ENCODE measurements around the gene GPBP1. TPM values are rescaled to one million over a fixed set of nuclear protein-coding genes. Genes with fewer than 3 reads are reported as not detected.
"Not testable (repeated sequence)": the region's sequence is repeated elsewhere in the genome, so short reads cannot be mapped to it uniquely, and the experiment has no call there.

The GPBP1 gene
- total RNA-seq, 2 donors from 2014 or later: 41.9 to 48.1 TPM

GRCh38 chr5:57166276-57166675 is 7.6 kb upstream of the GPBP1 start:
- H3K9me3 ChIP-seq: no peaks in the 10 kb centered on the region

GRCh38 chr5:57167201-57167600 is 6.7 kb upstream of the GPBP1 start:
- DNase-seq (ENCODE audit: low spot score): no peak
- Histone ChIP-seq H3K36me3 (no peaks in the 10 kb centered on the region), H3K27me3 (no peaks in the 10 kb centered on the region), H3K4me1 (peaks cover 0 to 5% of the 10 kb centered on the region in 2 donors), H3K27ac (no peak overlapping the region), H3K9me3 (no peaks in the 10 kb centered on the region), H3K4me3 (no peak overlapping the region)
- TF ChIP-seq CTCF (IDR thresholded peaks at IDR 0.05): no peak

More at GRCh38 chr5:57166276-57166675, 7.6 kb upstream of the GPBP1 start:
- no peak for TF ChIP-seq CTCF (IDR thresholded peaks at IDR 0.05)
- no peak for DNase-seq (ENCODE audit: low spot score)
- no peaks in the 10 kb centered on the region for H3K4me1 ChIP-seq
- no peaks in the 10 kb centered on the region for H3K36me3 ChIP-seq
- H3K27ac ChIP-seq: no peak overlapping the region
- H3K4me3 ChIP-seq: no peak overlapping the region
- H3K27me3 ChIP-seq: no peaks in the 10 kb centered on the region

- peaks cover 0 to 15% of the 10 kb centered on the region in 2 donors for H3K4me1 ChIP-seq
- not testable (repeated sequence) for H3K27ac ChIP-seq; H3K4me3 ChIP-seq; H3K36me3 ChIP-seq; DNase-seq (ENCODE audit: low spot score); H3K9me3 ChIP-seq; H3K27me3 ChIP-seq
These were observed 3.7 kb upstream of the GPBP1 start for GRCh38 chr5:57170116-57170515.

- Histone ChIP-seq H3K27ac (peak overlapping the region; percentile 100), H3K27me3 (no peaks in the 10 kb centered on the region), H3K4me3 (peak overlapping the region; percentile 81 to 98), H3K9me3 (no peaks in the 10 kb centered on the region), H3K4me1 (peaks cover 0 to 30% of the 10 kb centered on the region in 2 donors), H3K36me3 (no peaks in the 10 kb centered on the region)
- DNase-seq (ENCODE audit: low spot score): no peak
- TF ChIP-seq CTCF (IDR thresholded peaks at IDR 0.05): no peak
These were observed 1.9 kb upstream of the GPBP1 start for GRCh38 chr5:57171816-57172465.

- TF ChIP-seq CTCF (IDR thresholded peaks at IDR 0.05): no peak
- DNase-seq (ENCODE audit: low spot score): no peak
- H3K27ac ChIP-seq: peak overlapping the region; percentile 100
These were observed 1.2 kb upstream of the GPBP1 start for GRCh38 chr5:57172466-57173318.

GRCh38 chr5:57174128-57174889 is 450 bp downstream of the GPBP1 start:
- Histone ChIP-seq H3K36me3 (no peaks in the 10 kb centered on the region), H3K9me3 (no peaks in the 10 kb centered on the region), H3K4me3 (peak overlapping the region; percentile 81 to 98), H3K4me1 (peaks cover 0 to 54% of the 10 kb centered on the region in 2 donors), H3K27ac (peak overlapping the region; percentile 100), H3K27me3 (no peaks in the 10 kb centered on the region)
- DNase-seq (ENCODE audit: low spot score): no peak
- TF ChIP-seq CTCF (IDR thresholded peaks at IDR 0.05): no peak

More at GRCh38 chr5:57172466-57173318, 1.2 kb upstream of the GPBP1 start:
- H3K36me3 ChIP-seq: no peaks in the 10 kb centered on the region
- H3K4me1 ChIP-seq: peaks cover 0 to 37% of the 10 kb centered on the region in 2 donors
- no peaks in the 10 kb centered on the region for H3K9me3 ChIP-seq
- H3K4me3 ChIP-seq: peak overlapping the region; percentile 81 to 98
- H3K27me3 ChIP-seq: no peaks in the 10 kb centered on the region
